Coronary artery (tissue), 2 donors: ENCODE data around the gene OPCML.

Source experiments
- DNase-seq: peaks from one replicate; pipeline ENCODE4 v3.0.0-alpha.2; 2017; ENCODE audit warnings: low spot score
- H3K27ac ChIP-seq, 2 donors: fragments of 200-600 bp; sonication (generic); one replicate each; pipeline ENCODE4 v1.5.1; 2016 to 2019
- H3K4me3 ChIP-seq: fragments of 200-600 bp; sonication (generic); 2 replicates; pipeline ENCODE4 v1.5.1; 2016; ENCODE audit warnings: mild to moderate bottlenecking, moderate library complexity
- CTCF ChIP-seq: fragments of 200-600 bp; sonication (generic); IDR thresholded peaks from one replicate; pipeline ENCODE4 v1.5.1; 2019; ENCODE audit warnings: antibody characterized with exemption

The OPCML gene

GRCh38 chr11:132561937-132562336 is 970.4 kb downstream of the OPCML start:
- no peak for TF ChIP-seq CTCF
- DNase-seq, result no peak
- Histone ChIP-seq H3K4me3 (no peak overlapping the region), H3K27ac (no peak overlapping the region)

- TF ChIP-seq CTCF, result no peak
- H3K27ac ChIP-seq, result no peak overlapping the region
- DNase-seq, result no peak
- H3K4me3 ChIP-seq, result no peak overlapping the region
Observed at GRCh38 chr11:132559331-132560036, 972.8 kb downstream of the OPCML start.

DNA sequence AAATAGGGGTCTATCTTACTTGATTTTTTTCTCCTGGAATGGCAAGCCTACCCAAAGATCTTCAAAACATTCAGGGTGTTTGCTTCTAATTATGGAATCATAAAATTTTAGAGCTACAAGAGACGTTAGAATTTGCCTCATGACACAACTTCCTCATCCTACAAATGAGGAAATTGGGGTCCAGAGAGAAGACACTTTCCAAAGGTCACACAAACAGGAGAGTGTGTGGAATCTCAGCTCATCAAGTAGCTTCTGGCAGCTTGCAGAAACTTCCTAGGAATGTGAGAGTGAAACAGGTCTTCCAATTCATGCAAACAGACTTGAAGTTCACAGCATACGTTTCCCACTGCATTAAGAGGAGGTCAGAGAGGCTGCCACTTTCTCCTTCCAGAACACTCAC is 976.0 kb downstream of the OPCML start:
- no peak for DNase-seq
- no peak for TF ChIP-seq CTCF
- no peak overlapping the region for H3K27ac ChIP-seq
- no peak overlapping the region for H3K4me3 ChIP-seq

DNA sequence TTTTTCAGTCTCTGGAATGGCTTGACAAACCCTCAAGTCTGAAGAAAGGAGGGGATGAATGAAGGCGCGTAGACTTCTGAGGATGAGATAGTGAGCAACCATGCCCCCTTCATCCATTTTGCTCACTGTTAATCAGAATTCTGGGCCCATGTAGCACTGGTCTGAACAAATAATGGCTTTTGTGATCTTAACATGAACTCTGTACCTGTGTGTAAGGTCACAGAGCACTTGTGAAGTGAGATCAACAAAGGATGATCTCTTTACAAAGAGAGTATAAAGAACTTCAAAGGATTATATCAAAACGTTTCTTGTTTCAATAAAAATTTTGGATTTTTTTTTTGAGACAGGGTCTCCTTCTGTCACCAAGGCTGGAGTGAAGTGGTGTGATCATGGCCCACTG is 976.7 kb downstream of the OPCML start:
- no peak for TF ChIP-seq CTCF
- no peak overlapping the region for H3K4me3 ChIP-seq
- H3K27ac ChIP-seq, result no peak overlapping the region
- DNase-seq, result no peak

- DNase-seq, result no peak
- Histone ChIP-seq H3K27ac (no peak overlapping the region), H3K4me3 (no peak overlapping the region)
- TF ChIP-seq CTCF, result no peak
Observed at GRCh38 chr11:132551016-132551415, 981.3 kb downstream of the OPCML start.

- DNase-seq, result no peak
- no peak overlapping the region for H3K4me3 ChIP-seq
- no peak overlapping the region for H3K27ac ChIP-seq
- no peak for TF ChIP-seq CTCF
Observed at GRCh38 chr11:132549561-132549960, 982.7 kb downstream of the OPCML start.

- Histone ChIP-seq H3K4me3 (no peak overlapping the region), H3K27ac (no peak overlapping the region)
- TF ChIP-seq CTCF, result no peak
- no peak for DNase-seq
Observed at GRCh38 chr11:132549001-132549400, 983.3 kb downstream of the OPCML start.
